ENCODE data around the gene OXA1L.
"Not testable (repeated sequence)": the region's sequence is repeated elsewhere in the genome, so short reads cannot be mapped to it uniquely, and the experiment has no call there.

The OXA1L gene

DNA sequence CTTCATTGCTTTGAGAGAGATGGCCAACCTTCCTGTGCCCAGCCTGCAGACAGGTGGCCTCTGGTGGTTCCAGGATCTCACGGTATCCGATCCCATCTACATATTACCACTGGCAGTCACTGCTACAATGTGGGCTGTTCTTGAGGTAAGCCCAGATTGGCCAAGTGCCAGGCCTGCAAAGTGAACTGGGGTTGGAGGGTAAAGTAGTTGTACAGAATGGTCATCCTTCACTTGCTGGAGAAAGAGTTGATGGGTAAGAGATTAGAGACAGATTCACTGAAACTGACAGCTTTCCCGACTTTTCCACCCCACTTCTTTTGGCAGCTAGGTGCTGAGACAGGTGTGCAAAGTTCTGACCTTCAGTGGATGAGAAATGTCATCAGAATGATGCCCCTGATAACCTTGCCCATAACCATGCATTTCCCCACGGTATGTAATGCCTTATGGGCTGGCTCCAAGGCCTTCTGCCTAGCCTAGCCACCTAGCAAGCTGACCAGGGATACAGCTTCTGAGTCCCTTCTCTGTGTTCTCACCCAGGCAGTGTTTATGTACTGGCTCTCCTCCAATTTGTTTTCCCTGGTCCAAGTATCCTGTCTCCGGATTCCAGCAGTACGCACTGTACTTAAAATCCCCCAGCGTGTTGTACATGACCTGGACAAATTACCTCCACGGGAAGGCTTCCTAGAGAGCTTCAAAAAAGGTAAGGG is 4.1 kb downstream of the OXA1L start:
- DNase-seq = no peak

GRCh38 chr14:22772725-22773124 is 6.2 kb downstream of the OXA1L start:
- no peak for DNase-seq

- DNase-seq = no peak
Measured at GRCh38 chr14:22773162-22774010, 6.9 kb downstream of the OXA1L start.

GRCh38 chr14:22774011-22774706 is 7.7 kb downstream of the OXA1L start:
- no peak for DNase-seq

- no peak for DNase-seq
Measured at GRCh38 chr14:22776215-22776614, 9.7 kb downstream of the OXA1L start.

DNA sequence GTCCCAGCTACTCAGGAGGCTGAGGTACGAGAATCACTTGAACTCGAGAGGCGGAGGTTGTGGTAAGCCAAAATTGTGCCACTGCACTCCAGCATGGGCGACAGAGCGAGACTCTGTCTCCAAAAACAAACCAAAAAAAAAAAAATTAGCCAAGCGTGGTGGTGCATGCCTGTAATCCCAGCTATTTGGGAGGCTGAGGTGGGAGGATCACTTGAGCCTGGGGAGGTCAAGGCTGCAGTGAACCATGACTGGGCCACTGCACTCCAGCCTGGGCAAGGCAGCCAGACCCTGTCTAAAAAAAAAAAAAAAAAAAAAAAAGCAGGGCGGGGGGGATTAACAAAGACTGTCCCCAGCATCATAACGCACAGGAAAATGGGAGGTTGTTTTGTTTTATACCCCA is 10.4 kb downstream of the OXA1L start:
- not testable (repeated sequence) for DNase-seq

DNA sequence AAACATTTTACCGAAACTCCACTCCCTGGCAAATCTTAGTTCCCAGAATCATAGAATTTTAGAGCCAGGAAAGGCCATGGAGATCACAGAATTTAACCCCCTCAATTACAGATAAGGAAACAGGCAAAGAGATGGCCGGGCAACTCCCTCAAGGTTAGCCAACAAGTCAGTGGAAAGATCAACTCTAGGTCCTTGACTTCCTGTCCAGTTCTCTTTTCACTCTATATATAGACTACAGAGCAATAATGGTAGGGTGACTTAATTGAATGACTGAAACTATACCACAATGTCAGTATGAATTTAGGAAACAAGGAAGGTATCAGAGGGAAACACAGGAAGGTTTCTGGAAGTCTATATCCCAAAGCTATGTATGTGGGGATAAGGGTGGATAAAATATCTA is 11.6 kb downstream of the OXA1L start:
- no peak for DNase-seq

DNA sequence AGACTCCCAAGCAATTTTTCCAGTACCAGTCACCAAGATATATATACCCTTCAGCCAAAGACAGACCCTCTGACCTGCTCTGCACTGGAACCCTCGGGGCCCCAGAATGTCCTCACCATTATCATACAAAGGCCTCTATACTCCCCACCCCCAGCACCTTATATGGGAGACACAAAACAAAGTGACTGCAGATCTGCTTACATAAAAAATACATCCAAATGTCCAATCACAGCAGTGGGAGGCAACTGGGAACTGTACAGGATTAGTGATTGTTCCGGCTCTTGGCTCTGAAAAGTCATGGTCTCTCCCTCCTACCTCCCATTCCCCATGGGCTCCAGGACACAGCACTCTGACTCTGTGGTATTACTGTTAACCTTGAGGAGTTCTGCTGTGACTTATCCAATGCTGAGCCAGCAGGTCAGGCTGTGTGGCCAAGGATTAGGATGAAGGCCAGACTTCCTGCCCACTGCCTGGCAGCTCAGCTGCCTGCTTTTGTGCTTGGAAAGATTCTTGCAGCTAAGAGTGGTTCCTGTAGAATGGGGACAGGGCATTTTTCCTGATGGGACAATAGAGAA is 13.7 kb downstream of the OXA1L start:
- DNase-seq = no peak

- DNase-seq = no peak
Measured at GRCh38 chr14:22780941-22781300, 14.4 kb downstream of the OXA1L start.

DNA sequence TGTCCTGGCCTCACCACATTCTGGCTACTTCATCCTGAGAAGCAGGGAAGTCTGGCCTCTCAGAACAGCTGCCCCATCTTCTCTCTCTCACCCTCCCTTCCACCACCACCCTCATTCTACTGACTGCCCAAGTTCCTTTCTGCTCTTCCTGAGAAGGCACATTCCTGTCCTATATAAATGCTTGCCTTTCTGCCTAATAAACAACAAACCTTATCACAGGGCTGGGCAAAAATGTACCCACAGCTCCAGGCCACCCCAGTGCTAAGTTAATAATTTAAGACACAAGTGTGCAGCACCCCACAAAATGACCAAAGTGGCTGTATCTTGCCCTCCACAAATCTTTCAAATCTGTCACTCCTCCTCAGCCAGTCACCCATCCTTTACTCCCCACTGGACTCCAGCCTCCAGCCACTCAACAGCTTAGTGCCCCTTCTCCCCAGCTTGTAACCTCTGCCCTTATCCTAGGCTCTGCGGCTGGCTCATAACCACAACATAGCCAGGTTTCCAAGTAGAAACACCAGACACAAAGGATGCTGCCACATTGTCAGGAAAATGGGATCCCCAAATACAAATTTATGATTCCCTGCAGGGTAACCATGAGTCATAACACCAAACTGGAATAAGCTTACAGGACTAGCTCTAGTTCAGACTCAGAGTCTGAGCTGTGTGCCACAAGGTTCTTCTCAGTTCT is 15.0 kb downstream of the OXA1L start:
- DNase-seq = no peak

DNA sequence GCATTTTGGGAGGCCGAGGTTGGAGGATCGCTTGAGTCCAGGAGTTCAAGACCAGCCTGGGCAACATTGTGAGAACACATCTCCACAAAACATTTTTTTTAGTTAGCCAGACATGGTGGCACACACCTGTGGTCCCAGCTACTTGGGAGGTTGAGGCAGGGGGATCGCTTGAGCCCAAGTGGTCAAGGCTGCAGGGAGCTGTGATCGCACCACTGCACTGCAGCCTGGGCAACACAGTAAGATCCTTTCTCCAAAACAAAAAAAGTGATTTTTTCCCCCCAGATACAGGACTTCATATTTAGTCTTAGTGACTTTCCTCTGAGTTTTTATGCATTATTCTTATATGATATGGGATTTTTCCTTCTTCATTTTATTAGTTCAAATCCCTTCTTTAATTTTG is 20.2 kb downstream of the OXA1L start:
- no peak for DNase-seq

- DNase-seq = no peak
Measured at GRCh38 chr14:22791301-22791700, 24.8 kb downstream of the OXA1L start.

GRCh38 chr14:22792158-22792557 is 25.7 kb downstream of the OXA1L start:
- no peak for DNase-seq

GRCh38 chr14:22793550-22793949 is 27.1 kb downstream of the OXA1L start:
- DNase-seq = not testable (repeated sequence)

DNA sequence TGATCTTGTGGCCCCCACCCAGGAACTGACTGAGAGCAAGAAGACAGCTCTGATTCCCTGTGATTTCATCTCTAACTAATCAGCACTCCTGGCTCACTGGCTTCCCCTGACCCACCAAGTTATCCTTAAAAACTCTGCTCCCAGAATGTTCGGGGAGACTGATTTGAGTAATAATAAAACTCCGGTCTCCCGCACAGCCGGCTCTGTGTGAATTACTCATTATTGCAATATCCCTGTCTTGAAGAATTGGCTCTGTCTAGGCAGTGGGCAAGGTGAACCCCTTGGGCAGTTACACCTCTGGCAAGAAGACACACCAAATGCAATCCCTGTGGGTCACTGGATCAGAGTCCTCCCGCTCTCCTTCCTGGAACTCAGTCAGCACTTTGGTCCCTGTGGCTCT is 27.5 kb downstream of the OXA1L start:
- DNase-seq = no peak

- no peak for DNase-seq
Measured at GRCh38 chr14:22794551-22794951, 28.1 kb downstream of the OXA1L start.

DNA sequence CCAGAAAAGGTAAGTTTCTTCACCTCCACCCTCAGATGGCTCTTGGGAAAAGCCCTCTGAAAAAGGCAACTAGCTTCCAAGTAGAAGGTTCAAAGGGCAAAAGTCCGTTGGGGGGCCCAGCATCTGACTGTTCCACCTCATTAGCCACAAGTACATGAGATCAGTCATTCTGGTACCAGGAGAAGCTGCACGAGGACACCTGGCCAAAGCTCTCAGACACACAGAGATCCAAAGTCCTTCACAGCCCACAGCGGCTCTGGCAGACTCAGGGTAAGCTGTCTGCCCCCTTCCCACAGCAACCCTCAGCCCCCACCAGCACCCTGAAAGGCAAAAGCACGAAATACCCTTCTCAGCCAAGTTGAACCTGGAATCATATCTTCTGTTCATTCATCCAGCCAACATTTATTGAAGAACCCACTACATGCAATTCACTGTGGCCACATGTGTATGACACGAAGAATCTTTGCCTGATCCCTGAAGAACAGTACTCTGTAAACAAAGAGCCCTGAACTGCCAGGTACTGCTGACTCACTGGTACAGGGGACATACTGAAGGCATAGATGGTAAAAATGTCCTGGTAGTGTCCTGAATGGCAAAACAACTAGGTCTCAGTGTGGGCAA is 29.7 kb downstream of the OXA1L start:
- no peak for DNase-seq

- DNase-seq = no peak
Measured at GRCh38 chr14:22797017-22797917, 30.8 kb downstream of the OXA1L start.

GRCh38 chr14:22798528-22798927 is 32.0 kb downstream of the OXA1L start:
- no peak for DNase-seq

- no peak for DNase-seq
Measured at GRCh38 chr14:22800346-22800745, 33.9 kb downstream of the OXA1L start.

GRCh38 chr14:22801716-22802115 is 35.2 kb downstream of the OXA1L start:
- no peak for DNase-seq

Measured in activated CD4-positive, alpha-beta T cell treated with anti-CD3 and anti-CD28 coated beads, Interleukin-2, amount 50 U/mL, for 16 hours (primary cell).